Epithelial cell of esophagus (primary cell): ENCODE results near the gene AACS.
"Not testable (repeated sequence)": the region's sequence is repeated elsewhere in the genome, so short reads cannot be mapped to it uniquely, and the experiment has no call there.

ENCODE experiments used
- DNase-seq: peaks from one replicate; pipeline ENCODE4 v3.0.0; 2010; ENCODE audit warnings: low read depth
- H3K4me3 ChIP-seq: 2 replicates; pipeline ENCODE4 v1.5.1; 2011; ENCODE audit warnings: mild to moderate bottlenecking, low read length, control low read depth
- CTCF ChIP-seq: IDR thresholded peaks from 2 replicates; pipeline ENCODE4 v1.5.1; 2011; ENCODE audit warnings: low read depth, mild to moderate bottlenecking, low read length, control low read depth, inconsistent platforms; ENCODE audit not compliant: insufficient read depth; ENCODE audit errors: missing control alignments

The AACS gene

GRCh38 chr12:125110641-125111360 lies 45.6 kb downstream of the AACS start:
- H3K4me3 ChIP-seq = no peak overlapping the region
- no peak for TF ChIP-seq CTCF
- DNase-seq = no peak

- no peak overlapping the region for H3K4me3 ChIP-seq
- no peak for TF ChIP-seq CTCF
- DNase-seq = no peak
Observed at GRCh38 chr12:125111403-125111802, 46.2 kb downstream of the AACS start.

GRCh38 chr12:125112614-125113013 lies 47.4 kb downstream of the AACS start:
- not testable (repeated sequence) for DNase-seq, H3K4me3 ChIP-seq

GRCh38 chr12:125113263-125113662 lies 48.0 kb downstream of the AACS start:
- no peak for TF ChIP-seq CTCF
- H3K4me3 ChIP-seq = no peak overlapping the region
- DNase-seq = no peak

- no peak for DNase-seq
- H3K4me3 ChIP-seq = no peak overlapping the region
- TF ChIP-seq CTCF = no peak
Observed at GRCh38 chr12:125113789-125114188, 48.6 kb downstream of the AACS start.

GRCh38 chr12:125114365-125115141 lies 49.3 kb downstream of the AACS start:
- TF ChIP-seq CTCF = no peak
- no peak for DNase-seq

GRCh38 chr12:125120566-125120965 lies 55.3 kb downstream of the AACS start:
- no peak for TF ChIP-seq CTCF

More at GRCh38 chr12:125114365-125115141, 49.3 kb downstream of the AACS start:
- H3K4me3 ChIP-seq = no peak overlapping the region

More at GRCh38 chr12:125120566-125120965, 55.3 kb downstream of the AACS start:
- no peak for DNase-seq
- H3K4me3 ChIP-seq = no peak overlapping the region
